DMS114 treated with DMSO at 0.1 percent for 48 hours (cell line): Measurements from ENCODE around the gene IFTAP.
A peak's percentile ranks its signal among the peaks of the same experiment; 100 is the strongest.
"Not testable (repeated sequence)": the region's sequence is repeated elsewhere in the genome, so short reads cannot be mapped to it uniquely, and the experiment has no call there.

Experiments used
- DNase-seq: peaks from one replicate; lab custom pipeline; 2025; ENCODE audit not compliant: unreplicated experiment; lab: John Stamatoyannopoulos, UW

The IFTAP gene

GRCh38 chr11:36635066-36635862, 41.0 kb downstream of the IFTAP start:
- DNase-seq = no peak

- DNase-seq = no peak
Observed at GRCh38 chr11:36638556-36638955, 44.3 kb downstream of the IFTAP start.

- DNase-seq = no peak
Observed at GRCh38 chr11:36657610-36658267, 63.4 kb downstream of the IFTAP start.

GRCh38 chr11:36661359-36661758, 67.1 kb downstream of the IFTAP start:
- DNase-seq = not testable (repeated sequence)

- peak; percentile 75 for DNase-seq
Observed at GRCh38 chr11:36672815-36673450, 78.6 kb downstream of the IFTAP start.

GRCh38 chr11:36679547-36679946, 85.2 kb downstream of the IFTAP start:
- DNase-seq = not testable (repeated sequence)

GRCh38 chr11:36683818-36684217, 89.5 kb downstream of the IFTAP start:
- no peak for DNase-seq

- DNase-seq = no peak
Observed at GRCh38 chr11:36684840-36685801, 90.8 kb downstream of the IFTAP start.

- DNase-seq = no peak
Observed at GRCh38 chr11:36688132-36688531, 93.8 kb downstream of the IFTAP start.

- no peak for DNase-seq
Observed at GRCh38 chr11:36688571-36689291, 94.4 kb downstream of the IFTAP start.

- DNase-seq = no peak
Observed at GRCh38 chr11:36689442-36689841, 95.1 kb downstream of the IFTAP start.

- no peak for DNase-seq
Observed at GRCh38 chr11:36692704-36693103, 98.4 kb downstream of the IFTAP start.

GRCh38 chr11:36693139-36693843, 99.0 kb downstream of the IFTAP start:
- DNase-seq = no peak

GRCh38 chr11:36695111-36695510, 100.8 kb downstream of the IFTAP start:
- DNase-seq = no peak

- no peak for DNase-seq
Observed at GRCh38 chr11:36695571-36695970, 101.3 kb downstream of the IFTAP start.

GRCh38 chr11:36696550-36696949, 102.2 kb downstream of the IFTAP start:
- DNase-seq = no peak

GRCh38 chr11:36699271-36699670, 105.0 kb downstream of the IFTAP start:
- no peak for DNase-seq

- no peak for DNase-seq
Observed at GRCh38 chr11:36700246-36700645, 105.9 kb downstream of the IFTAP start.

GRCh38 chr11:36702330-36703054, 108.2 kb downstream of the IFTAP start:
- DNase-seq = peak; percentile 86
